ENCODE measurements around the gene ZFAND3.

Gene ZFAND3

DNA sequence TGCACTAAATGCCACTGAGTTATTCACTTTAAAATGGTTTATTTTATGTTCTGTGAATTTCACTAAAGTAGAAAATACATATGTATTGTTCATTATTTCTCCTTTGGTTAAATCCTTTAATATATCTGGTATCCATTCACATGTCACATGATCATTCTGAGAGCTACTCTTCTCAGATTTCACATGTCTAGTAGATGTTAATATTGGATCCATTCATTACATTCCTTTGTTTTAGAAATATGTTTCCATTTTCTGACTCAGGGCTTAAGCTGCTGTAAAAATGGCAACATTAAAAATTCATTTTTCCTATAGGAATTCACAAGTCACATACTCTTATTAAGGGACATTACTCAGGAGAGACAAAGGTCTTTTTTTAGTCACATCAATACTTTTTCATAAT, 205.4 kb downstream of the ZFAND3 start:
- Histone ChIP-seq H3K4me3 (ENCODE audit: low read length) (no peak overlapping the region), H3K27me3 (replicated peaks; ENCODE audit: insufficient read depth, low read length) (no peaks in the 10 kb centered on the region), H3K4me1 (ENCODE audit: low read length) (no peaks in the 10 kb centered on the region), H3K9ac (ENCODE audit: low read length) (no peak overlapping the region), H3K9me3 (replicated peaks; ENCODE audit: insufficient read depth, low read length) (no peaks in the 10 kb centered on the region), H3K4me2 (ENCODE audit: low read depth, low read length) (no peak overlapping the region), H3F3A (ENCODE audit: insufficient read depth, low read length) (no peaks in the 10 kb centered on the region), H4K20me1 (ENCODE audit: insufficient read depth, low read length) (no peaks in the 10 kb centered on the region), H3K27ac (ENCODE audit: low read length) (no peak overlapping the region), H3K36me3 (replicated peaks; ENCODE audit: insufficient read depth, low read length) (no peaks in the 10 kb centered on the region), H3K9me2 (replicated peaks; ENCODE audit: insufficient read depth, low read length) (no peaks in the 10 kb centered on the region), H3K79me2 (ENCODE audit: low read length) (peaks cover 4% of the 10 kb centered on the region; the same call in 1 of the 2 replicates), H2AFZ (ENCODE audit: low read length) (no peak overlapping the region)
- no peak for DNase-seq
- TF ChIP-seq EZH2phosphoT487 (IDR thresholded peaks at IDR 0.05; ENCODE audit: low read length) (no peak), EZH2 (optimal IDR thresholded peaks at IDR 0.05; ENCODE audit: low read depth, low read length) (no peak)
- TF ChIP-seq, protein P1, sequence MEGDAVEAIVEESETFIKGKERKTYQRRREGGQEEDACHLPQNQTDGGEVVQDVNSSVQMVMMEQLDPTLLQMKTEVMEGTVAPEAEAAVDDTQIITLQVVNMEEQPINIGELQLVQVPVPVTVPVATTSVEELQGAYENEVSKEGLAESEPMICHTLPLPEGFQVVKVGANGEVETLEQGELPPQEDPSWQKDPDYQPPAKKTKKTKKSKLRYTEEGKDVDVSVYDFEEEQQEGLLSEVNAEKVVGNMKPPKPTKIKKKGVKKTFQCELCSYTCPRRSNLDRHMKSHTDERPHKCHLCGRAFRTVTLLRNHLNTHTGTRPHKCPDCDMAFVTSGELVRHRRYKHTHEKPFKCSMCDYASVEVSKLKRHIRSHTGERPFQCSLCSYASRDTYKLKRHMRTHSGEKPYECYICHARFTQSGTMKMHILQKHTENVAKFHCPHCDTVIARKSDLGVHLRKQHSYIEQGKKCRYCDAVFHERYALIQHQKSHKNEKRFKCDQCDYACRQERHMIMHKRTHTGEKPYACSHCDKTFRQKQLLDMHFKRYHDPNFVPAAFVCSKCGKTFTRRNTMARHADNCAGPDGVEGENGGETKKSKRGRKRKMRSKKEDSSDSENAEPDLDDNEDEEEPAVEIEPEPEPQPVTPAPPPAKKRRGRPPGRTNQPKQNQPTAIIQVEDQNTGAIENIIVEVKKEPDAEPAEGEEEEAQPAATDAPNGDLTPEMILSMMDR (IDR thresholded peaks at IDR 0.05; ENCODE audit: low read length) = no peak

DNA sequence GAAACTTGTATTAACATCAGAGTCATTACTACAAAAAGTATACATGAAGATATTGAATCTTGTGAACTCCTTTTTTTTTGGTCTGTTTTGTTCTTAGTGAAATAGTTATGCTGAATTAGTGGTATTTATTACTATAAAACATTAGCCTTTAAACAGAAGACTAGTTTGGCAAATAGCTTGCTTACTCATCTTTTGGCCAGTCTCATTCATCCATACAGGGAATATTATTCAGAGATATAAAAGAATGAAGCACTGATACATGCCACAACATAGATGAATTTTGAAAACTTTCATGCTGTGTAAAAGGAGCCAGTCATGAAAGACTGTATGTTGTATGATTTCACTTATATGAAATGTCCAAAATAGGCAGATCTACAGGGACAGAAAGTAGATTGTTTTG, 205.9 kb downstream of the ZFAND3 start:
- H3K9me2 ChIP-seq (replicated peaks; ENCODE audit: insufficient read depth, low read length) = no peaks in the 10 kb centered on the region
- H4K20me1 ChIP-seq (ENCODE audit: insufficient read depth, low read length) = no peaks in the 10 kb centered on the region
- no peaks in the 10 kb centered on the region for H3K27me3 ChIP-seq (replicated peaks; ENCODE audit: insufficient read depth, low read length)
- H3K79me2 ChIP-seq (ENCODE audit: low read length) = peaks cover 4% of the 10 kb centered on the region; the same call in 1 of the 2 replicates
- H2AFZ ChIP-seq (ENCODE audit: low read length) = no peak overlapping the region
- H3K27ac ChIP-seq (ENCODE audit: low read length) = no peak overlapping the region
- DNase-seq = no peak
- no peaks in the 10 kb centered on the region for H3F3A ChIP-seq (ENCODE audit: insufficient read depth, low read length)
- no peak overlapping the region for H3K4me2 ChIP-seq (ENCODE audit: low read depth, low read length)
- H3K36me3 ChIP-seq (replicated peaks; ENCODE audit: insufficient read depth, low read length) = no peaks in the 10 kb centered on the region
- no peaks in the 10 kb centered on the region for H3K4me1 ChIP-seq (ENCODE audit: low read length)
- no peak overlapping the region for H3K9ac ChIP-seq (ENCODE audit: low read length)
- TF ChIP-seq, protein P1 (IDR thresholded peaks at IDR 0.05; ENCODE audit: low read length) = no peak
- TF ChIP-seq EZH2 (optimal IDR thresholded peaks at IDR 0.05; ENCODE audit: low read depth, low read length) (no peak), EZH2phosphoT487 (IDR thresholded peaks at IDR 0.05; ENCODE audit: low read length) (no peak)
- H3K9me3 ChIP-seq (replicated peaks; ENCODE audit: insufficient read depth, low read length) = no peaks in the 10 kb centered on the region
- H3K4me3 ChIP-seq (ENCODE audit: low read length) = no peak overlapping the region

DNA sequence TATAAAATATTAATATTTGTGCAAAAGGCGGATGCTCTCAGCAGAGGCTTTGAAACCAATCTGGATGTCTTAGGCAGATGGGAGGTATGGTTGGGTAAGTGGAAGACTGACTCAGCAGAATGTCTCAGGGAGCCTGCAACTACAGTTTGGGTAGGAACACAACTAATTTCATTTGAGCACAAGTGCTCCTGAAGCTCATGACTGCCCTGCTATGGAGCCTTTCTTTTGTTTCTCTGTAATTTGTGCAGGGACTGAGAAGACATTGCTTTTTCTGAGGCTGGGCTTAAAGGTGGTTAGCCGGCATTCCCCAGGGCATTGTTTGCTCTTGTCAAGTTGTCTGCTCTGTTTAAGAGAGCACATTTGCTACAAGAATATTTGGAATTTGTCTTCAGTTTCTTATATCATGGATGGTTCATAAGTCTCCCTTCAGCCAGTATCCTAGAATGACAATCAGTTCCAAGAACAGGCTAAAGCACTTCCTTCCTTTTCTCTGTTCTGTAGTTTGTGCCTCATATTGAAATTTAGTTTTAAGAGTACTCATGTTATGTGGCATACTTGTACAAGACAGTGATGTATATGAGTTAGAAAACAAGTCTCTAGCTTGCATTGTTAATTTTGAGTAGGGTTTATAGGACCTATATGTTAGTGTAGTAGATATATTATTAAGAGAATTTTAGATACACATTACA, 208.3 kb downstream of the ZFAND3 start:
- no peaks in the 10 kb centered on the region for H3K4me1 ChIP-seq (ENCODE audit: low read length)
- H3K4me2 ChIP-seq (ENCODE audit: low read depth, low read length) = no peak overlapping the region
- peak; percentile 7 for DNase-seq
- H3K27me3 ChIP-seq (replicated peaks; ENCODE audit: insufficient read depth, low read length) = no peaks in the 10 kb centered on the region
- no peaks in the 10 kb centered on the region for H4K20me1 ChIP-seq (ENCODE audit: insufficient read depth, low read length)
- H3K27ac ChIP-seq (ENCODE audit: low read length) = no peak overlapping the region
- H3F3A ChIP-seq (ENCODE audit: insufficient read depth, low read length) = no peaks in the 10 kb centered on the region
- H3K9me2 ChIP-seq (replicated peaks; ENCODE audit: insufficient read depth, low read length) = no peaks in the 10 kb centered on the region
- no peak overlapping the region for H3K9ac ChIP-seq (ENCODE audit: low read length)
- no peak overlapping the region for H3K4me3 ChIP-seq (ENCODE audit: low read length)
- H3K36me3 ChIP-seq (replicated peaks; ENCODE audit: insufficient read depth, low read length) = no peaks in the 10 kb centered on the region
- TF ChIP-seq EZH2 (optimal IDR thresholded peaks at IDR 0.05; ENCODE audit: low read depth, low read length) (no peak), EZH2phosphoT487 (IDR thresholded peaks at IDR 0.05; ENCODE audit: low read length) (no peak)
- TF ChIP-seq, protein P1 (IDR thresholded peaks at IDR 0.05; ENCODE audit: low read length) = no peak
- H3K9me3 ChIP-seq (replicated peaks; ENCODE audit: insufficient read depth, low read length) = no peaks in the 10 kb centered on the region
- no peak overlapping the region for H2AFZ ChIP-seq (ENCODE audit: low read length)
- H3K79me2 ChIP-seq (ENCODE audit: low read length) = peaks cover 4% of the 10 kb centered on the region; the same call in 1 of the 2 replicates
